Mucosa of rectum (tissue), 2 donors: Measurements from ENCODE around the gene GIGYF1.
"Not testable (repeated sequence)": the region's sequence is repeated elsewhere in the genome, so short reads cannot be mapped to it uniquely, and the experiment has no call there.

Source experiments
- H3K27ac ChIP-seq, 2 donors: one replicate each; pipeline ENCODE4 v1.7.0; 2013; ENCODE audit warnings: inconsistent platforms in 2 of 2, low read depth in 2 of 2, low read length in 2 of 2
- H3K27me3 ChIP-seq, 2 donors: one replicate each; pipeline ENCODE4 v1.7.0; 2013; ENCODE audit warnings: low read length in 2 of 2; ENCODE audit not compliant: control insufficient read depth in 2 of 2, insufficient read depth in 2 of 2
- H3K36me3 ChIP-seq, 2 donors: one replicate each; pipeline ENCODE4 v1.7.0; 2013; ENCODE audit warnings: low read length in 2 of 2; ENCODE audit not compliant: control insufficient read depth in 2 of 2, insufficient read depth in 2 of 2
- H3K4me1 ChIP-seq, 2 donors: one replicate each; pipeline ENCODE4 v1.7.0; 2013; ENCODE audit warnings: low read length in 2 of 2, mild to moderate bottlenecking in 1 of 2; ENCODE audit not compliant: control insufficient read depth in 2 of 2, insufficient read depth in 2 of 2
- H3K4me3 ChIP-seq, 2 donors: one replicate each; pipeline ENCODE4 v1.7.0; 2013; ENCODE audit warnings: low read length in 2 of 2
- H3K9ac ChIP-seq, 2 donors: one replicate each; pipeline ENCODE4 v1.7.0; 2013; ENCODE audit warnings: low read length in 2 of 2, low read depth in 1 of 2, mild to moderate bottlenecking in 1 of 2
- H3K9me3 ChIP-seq, 2 donors: one replicate each; pipeline ENCODE4 v1.7.0; 2013; ENCODE audit warnings: low read length in 2 of 2; ENCODE audit not compliant: control insufficient read depth in 2 of 2
- donor health status: healthy.
- donor health status: Normal muscosa, but diverticular disease.

Gene GIGYF1

GRCh38 chr7:100673302-100673941 is 20.6 kb downstream of the GIGYF1 start, which contains the start of gene GNB2:
GNB2 (plus strand) TSS chr7:100673740; CDS start chr7:100676266, 2,526 bp downstream.
- no peaks in the 10 kb centered on the region for H3K9me3 ChIP-seq
- H3K27me3 ChIP-seq = no peaks in the 10 kb centered on the region
- peaks cover 6 to 11% of the 10 kb centered on the region in 2 donors for H3K4me1 ChIP-seq
- peak within 1 kb of the TSS; percentile 85 to 89 for H3K4me3 ChIP-seq
- H3K27ac ChIP-seq = peak within 1 kb of the TSS; percentile 97 to 99
- peaks cover 18 to 21% of the 10 kb centered on the region in 2 donors for H3K36me3 ChIP-seq
- H3K9ac ChIP-seq = peak within 1 kb of the TSS; percentile 96 to 97

- Histone ChIP-seq H3K27ac (no peak overlapping the region), H3K9me3 (no peaks in the 10 kb centered on the region), H3K4me3 (no peak overlapping the region), H3K9ac (no peak overlapping the region), H3K4me1 (peaks cover 6 to 9% of the 10 kb centered on the region in 2 donors), H3K27me3 (no peaks in the 10 kb centered on the region), H3K36me3 (peaks cover under 1 to 3% of the 10 kb centered on the region in 2 donors)
Measured at GRCh38 chr7:100671353-100672327, 22.4 kb downstream of the GIGYF1 start.

- Histone ChIP-seq H3K4me3 (no peak overlapping the region), H3K4me1 (peaks cover 2 to 6% of the 10 kb centered on the region in 2 donors), H3K9ac (no peak overlapping the region), H3K27me3 (no peaks in the 10 kb centered on the region), H3K27ac (no peak overlapping the region), H3K9me3 (no peaks in the 10 kb centered on the region), H3K36me3 (no peaks in the 10 kb centered on the region)
Measured at GRCh38 chr7:100670074-100670473, 24.0 kb downstream of the GIGYF1 start.

- not testable (repeated sequence) for H3K4me1 ChIP-seq, H3K36me3 ChIP-seq
Measured at GRCh38 chr7:100669106-100669505, 24.9 kb downstream of the GIGYF1 start.

GRCh38 chr7:100668069-100668449 is 26.0 kb downstream of the GIGYF1 start:
- Histone ChIP-seq H3K9ac (no peak overlapping the region), H3K4me1 (peaks cover 2 to 4% of the 10 kb centered on the region in 2 donors), H3K27me3 (no peaks in the 10 kb centered on the region)

More at GRCh38 chr7:100669106-100669505, 24.9 kb downstream of the GIGYF1 start:
- not testable (repeated sequence) for H3K27ac ChIP-seq, H3K9me3 ChIP-seq, H3K9ac ChIP-seq, H3K27me3 ChIP-seq, H3K4me3 ChIP-seq

GRCh38 chr7:100667331-100668068 is 26.6 kb downstream of the GIGYF1 start:
- no peak overlapping the region for H3K27ac ChIP-seq
- H3K9ac ChIP-seq = no peak overlapping the region
- H3K9me3 ChIP-seq = no peaks in the 10 kb centered on the region
- no peaks in the 10 kb centered on the region for H3K4me1 ChIP-seq
- H3K4me3 ChIP-seq = no peak overlapping the region
- H3K27me3 ChIP-seq = no peaks in the 10 kb centered on the region
- H3K36me3 ChIP-seq = no peaks in the 10 kb centered on the region

More at GRCh38 chr7:100668069-100668449, 26.0 kb downstream of the GIGYF1 start:
- no peak overlapping the region for H3K27ac ChIP-seq
- H3K9me3 ChIP-seq = no peaks in the 10 kb centered on the region
- no peaks in the 10 kb centered on the region for H3K36me3 ChIP-seq
- H3K4me3 ChIP-seq = no peak overlapping the region

- no peak overlapping the region for H3K27ac ChIP-seq
- H3K9ac ChIP-seq = no peak overlapping the region
- H3K27me3 ChIP-seq = no peaks in the 10 kb centered on the region
- no peaks in the 10 kb centered on the region for H3K36me3 ChIP-seq
- no peak overlapping the region for H3K4me3 ChIP-seq
- H3K4me1 ChIP-seq = no peaks in the 10 kb centered on the region
- H3K9me3 ChIP-seq = no peaks in the 10 kb centered on the region
Measured at GRCh38 chr7:100665168-100665726, 28.8 kb downstream of the GIGYF1 start.

- H3K36me3 ChIP-seq, H3K4me3 ChIP-seq, H3K4me1 ChIP-seq, H3K9me3 ChIP-seq, H3K27ac ChIP-seq, H3K9ac ChIP-seq, H3K27me3 ChIP-seq: not testable (repeated sequence)
Measured at GRCh38 chr7:100662194-100662776, 31.8 kb downstream of the GIGYF1 start.

- Histone ChIP-seq H3K27me3 (peaks cover 15 to 20% of the 10 kb centered on the region in 2 donors), H3K27ac (no peak within 1 kb of the TSS), H3K4me3 (no peak within 1 kb of the TSS), H3K36me3 (no peaks in the 10 kb centered on the region), H3K9ac (no peak within 1 kb of the TSS), H3K9me3 (no peaks in the 10 kb centered on the region), H3K4me1 (no peaks in the 10 kb centered on the region)
Measured at GRCh38 chr7:100655908-100656674, 38.0 kb downstream of the GIGYF1 start, which contains the start of gene ACTL6B. ACTL6B (minus strand) TSS chr7:100656448; CDS start chr7:100656354, 94 bp downstream.
